GM04504 (cell line): Measurements from ENCODE around the gene CCDC188.

Source experiments
- DNase-seq: peaks from one replicate; pipeline ENCODE4 v3.0.0-alpha.2; 2012; ENCODE audit warnings: low read depth

CCDC188 gene

GRCh38 chr22:20147237-20147988 lies 3.4 kb downstream of the CCDC188 start:
- DNase-seq, result no peak

DNA sequence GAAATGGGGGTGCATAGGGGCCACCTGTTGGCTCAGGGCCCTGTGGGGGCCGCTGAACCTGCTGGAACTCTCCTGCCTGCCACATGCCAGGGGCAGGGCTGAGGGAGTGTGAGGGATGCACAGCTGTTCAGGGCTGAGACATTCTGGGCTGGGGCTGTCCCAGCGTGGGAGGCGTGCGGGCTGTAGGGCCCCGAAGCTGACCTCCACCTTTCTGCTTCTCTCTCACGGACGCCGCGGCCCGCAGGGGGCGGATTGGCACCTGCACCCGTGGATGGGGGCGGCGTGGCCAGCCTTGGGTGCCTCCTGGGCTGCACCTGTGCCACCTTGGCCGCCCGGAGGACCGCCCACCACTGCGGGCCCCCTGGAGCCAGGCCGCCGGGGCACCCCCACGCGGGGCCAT lies 4.1 kb downstream of the CCDC188 start:
- DNase-seq, result no peak

- no peak for DNase-seq
These were observed 5.0 kb downstream of the CCDC188 start for GRCh38 chr22:20145832-20146223.

GRCh38 chr22:20145206-20145831 lies 5.5 kb downstream of the CCDC188 start:
- DNase-seq, result no peak

- no peak for DNase-seq
These were observed 6.8 kb downstream of the CCDC188 start for GRCh38 chr22:20143883-20144665.

- DNase-seq, result no peak
These were observed 7.9 kb downstream of the CCDC188 start for GRCh38 chr22:20142711-20143621.

DNA sequence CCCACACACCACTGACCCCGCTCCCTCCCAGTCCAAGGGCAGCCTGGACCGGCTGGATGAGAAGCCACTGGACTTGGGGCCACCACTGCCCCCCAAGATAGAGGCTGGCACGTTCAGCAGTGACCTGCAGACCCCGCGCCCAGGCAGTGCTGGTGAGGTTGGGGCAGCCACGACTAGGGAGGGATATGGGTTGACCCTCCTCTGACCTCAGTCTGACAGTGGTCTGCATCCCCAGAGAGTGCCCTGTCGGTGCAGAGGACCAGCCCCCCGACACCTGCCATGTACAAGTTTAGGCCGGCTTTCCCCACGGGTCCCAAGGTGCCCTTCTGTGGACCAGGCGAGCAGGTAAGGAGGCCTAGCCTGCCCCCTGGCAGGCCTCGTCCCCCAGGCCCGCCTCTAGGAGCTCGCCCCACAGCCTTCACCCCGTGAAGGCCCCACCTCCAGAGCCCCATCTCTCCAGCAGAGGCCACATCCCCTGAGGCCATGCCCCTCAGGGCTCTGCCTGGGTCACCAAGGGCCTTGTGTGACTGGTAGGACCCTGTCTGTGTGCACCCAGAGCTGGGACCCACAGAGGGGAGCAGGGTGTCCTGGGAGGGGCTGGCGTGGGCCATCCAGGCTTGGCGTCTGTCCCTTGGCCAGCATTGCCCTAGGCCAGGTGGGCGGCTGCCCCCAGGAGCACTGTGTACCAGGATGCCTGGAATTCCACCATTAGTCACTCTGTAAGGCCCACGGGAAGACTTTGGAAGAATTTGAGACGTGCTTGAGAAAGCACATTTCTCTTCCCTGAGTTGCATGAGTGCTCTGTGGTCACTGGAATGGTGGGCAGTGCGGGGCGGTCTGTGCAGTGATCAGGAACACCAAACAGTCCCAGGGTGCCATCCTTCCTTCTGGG lies 9.4 kb downstream of the CCDC188 start:
- DNase-seq, result no peak

- DNase-seq, result no peak
These were observed 10.3 kb downstream of the CCDC188 start for GRCh38 chr22:20140521-20140964.

GRCh38 chr22:20140107-20140445 lies 10.8 kb downstream of the CCDC188 start:
- no peak for DNase-seq

GRCh38 chr22:20139391-20140106 lies 11.3 kb downstream of the CCDC188 start:
- no peak for DNase-seq

DNA sequence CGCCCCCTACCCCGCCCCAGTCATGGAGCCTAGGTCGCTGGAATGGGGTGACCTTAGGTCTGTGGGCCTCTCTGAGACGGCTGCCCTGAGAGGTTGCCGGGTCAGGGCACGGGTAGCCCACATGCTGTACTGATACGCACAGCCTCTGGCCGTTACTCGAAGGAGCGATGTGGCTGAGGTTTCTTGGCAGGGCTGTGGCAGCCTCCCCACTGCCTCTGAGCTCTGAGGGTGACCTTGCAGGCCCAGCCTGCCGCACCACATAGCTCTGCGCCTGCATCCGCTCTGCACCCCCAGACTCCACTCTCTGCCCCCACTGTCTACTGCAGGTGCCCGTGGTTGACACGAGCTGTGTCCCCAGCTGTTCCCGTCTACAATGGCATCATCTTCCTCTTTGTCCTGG lies 12.0 kb downstream of the CCDC188 start:
- DNase-seq, result no peak

GRCh38 chr22:20138417-20138738 lies 12.5 kb downstream of the CCDC188 start:
- no peak for DNase-seq

- DNase-seq, result no peak
These were observed 13.0 kb downstream of the CCDC188 start for GRCh38 chr22:20137671-20138416.

GRCh38 chr22:20137113-20137512 lies 13.7 kb downstream of the CCDC188 start:
- no peak for DNase-seq

DNA sequence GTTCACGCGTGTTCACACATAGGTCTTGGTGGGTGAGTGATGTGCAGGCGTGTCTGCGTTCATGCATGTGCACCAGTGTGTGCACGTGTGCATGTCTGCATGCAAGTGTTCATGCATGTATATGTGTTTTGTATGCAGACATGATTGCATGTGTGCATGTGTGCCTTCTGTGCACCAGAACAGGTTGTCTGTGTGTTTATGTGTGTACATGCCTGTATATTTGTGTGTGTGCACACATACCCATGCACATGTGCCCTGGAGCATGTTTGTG lies 14.3 kb downstream of the CCDC188 start:
- DNase-seq, result no peak

GRCh38 chr22:20135806-20136602 lies 14.9 kb downstream of the CCDC188 start:
- no peak for DNase-seq

- no peak for DNase-seq
These were observed 15.6 kb downstream of the CCDC188 start for GRCh38 chr22:20135265-20135664.

DNA sequence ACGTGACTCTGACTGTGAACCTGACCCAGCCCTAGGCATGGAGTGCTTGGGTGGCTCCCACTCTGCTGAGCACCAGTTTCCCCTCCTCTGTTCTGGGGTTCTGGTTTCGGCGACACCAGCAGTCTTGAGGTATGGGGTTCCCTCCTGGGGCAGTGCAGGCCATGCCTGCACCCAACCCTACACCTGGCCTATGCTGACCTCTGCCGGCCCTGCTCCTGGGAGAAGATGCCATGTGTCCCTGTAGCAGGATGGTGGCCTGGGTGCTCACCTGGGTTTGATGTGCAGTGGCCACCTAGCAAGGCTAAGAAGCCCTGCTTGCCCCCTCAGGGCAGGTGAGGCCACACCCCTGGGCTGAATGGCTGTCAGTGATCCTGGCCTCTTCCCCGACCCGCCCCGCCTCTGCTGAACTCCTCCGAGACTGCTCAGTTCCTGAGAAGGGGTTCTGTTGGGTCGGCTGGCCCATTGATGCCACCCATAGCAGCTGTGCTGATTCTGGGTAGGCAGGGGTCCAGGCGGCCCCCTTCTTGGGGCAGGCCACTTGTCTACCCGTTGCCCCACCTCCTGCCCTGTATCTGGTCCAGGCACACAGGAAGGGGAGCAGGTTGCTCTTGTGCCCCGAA lies 16.8 kb downstream of the CCDC188 start:
- no peak for DNase-seq
